ENCODE results near the gene AP5S1. TPM values are rescaled to one million over a fixed set of nuclear protein-coding genes. Genes with fewer than 3 reads are reported as not detected.

The AP5S1 gene
- total RNA-seq, 1 donor from 2014 or later: 11.1 TPM

- no peaks in the 10 kb centered on the region for H3K9me3 ChIP-seq
- peaks cover 42% of the 10 kb centered on the region for H3K4me1 ChIP-seq
- no peak for TF ChIP-seq CTCF (IDR thresholded peaks at IDR 0.05)
- H3K27me3 ChIP-seq (ENCODE audit: low read depth): peaks cover 7% of the 10 kb centered on the region
- intact Hi-C loops (cut with DNase I): no loop called here
- H3K36me3 ChIP-seq: peaks cover 4% of the 10 kb centered on the region
- ATAC-seq (no peak), DNase-seq (peak; percentile 32)
- no peak overlapping the region for H3K27ac ChIP-seq
- no peak overlapping the region for H3K4me3 ChIP-seq
Observed at GRCh38 chr20:3778976-3779375, 41.4 kb upstream of the AP5S1 start.

DNA sequence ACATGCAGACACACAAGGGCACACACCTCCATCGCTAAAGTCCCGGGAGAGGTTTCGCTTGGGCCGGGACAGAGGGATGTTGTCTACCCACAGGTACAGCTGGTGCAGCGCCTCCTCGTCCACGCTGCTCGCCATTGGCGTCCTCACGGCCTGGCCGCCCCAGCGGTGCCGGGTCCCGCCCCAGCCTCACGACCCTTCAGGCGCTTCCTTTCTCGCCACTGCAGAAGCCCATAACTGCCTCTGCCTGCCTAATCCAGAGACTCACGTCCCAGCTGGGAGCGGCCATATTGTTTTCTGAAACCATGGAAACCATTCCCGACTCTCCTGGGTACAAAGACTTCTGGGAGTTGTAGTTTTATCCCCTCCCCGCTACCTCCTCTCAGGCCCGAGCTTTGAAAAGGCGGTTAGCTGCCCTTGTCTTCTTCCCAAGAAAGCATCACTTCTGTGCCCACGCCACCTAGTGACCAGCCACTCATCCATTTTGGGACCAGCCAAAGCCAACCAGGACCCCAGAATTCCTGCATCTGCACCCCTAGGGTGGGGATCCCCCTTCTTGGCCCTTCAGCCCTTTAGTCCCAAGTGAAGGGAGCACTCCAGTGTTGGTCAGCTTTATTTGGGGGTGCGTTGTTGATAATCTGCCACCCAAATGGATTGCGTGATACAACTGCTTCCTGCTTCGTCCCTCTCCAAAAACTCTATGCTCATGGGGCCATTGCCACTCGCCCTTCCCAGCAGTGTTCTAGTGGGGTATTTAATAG, 39.0 kb upstream of the AP5S1 start, which contains the start of gene SPEF1:
Gene SPEF1, minus strand, starts transcription at position 296 of the 758 bp plus-strand sequence. Its CDS starts 161 bp downstream, at position 135.
- peak; percentile 36 for TF ChIP-seq CTCF (IDR thresholded peaks at IDR 0.05)
- Histone ChIP-seq H3K27me3 (ENCODE audit: low read depth) (peaks cover 7% of the 10 kb centered on the region), H3K4me3 (peak within 1 kb of the TSS; percentile 47), H3K4me1 (peaks cover 60% of the 10 kb centered on the region), H3K27ac (peak within 1 kb of the TSS; percentile 66), H3K9me3 (no peaks in the 10 kb centered on the region), H3K36me3 (peaks cover 13% of the 10 kb centered on the region)
- DNase-seq: peak; percentile 75
- ATAC-seq: peak; percentile 72 to 82
- intact Hi-C loops (cut with DNase I): no loop called here

DNA sequence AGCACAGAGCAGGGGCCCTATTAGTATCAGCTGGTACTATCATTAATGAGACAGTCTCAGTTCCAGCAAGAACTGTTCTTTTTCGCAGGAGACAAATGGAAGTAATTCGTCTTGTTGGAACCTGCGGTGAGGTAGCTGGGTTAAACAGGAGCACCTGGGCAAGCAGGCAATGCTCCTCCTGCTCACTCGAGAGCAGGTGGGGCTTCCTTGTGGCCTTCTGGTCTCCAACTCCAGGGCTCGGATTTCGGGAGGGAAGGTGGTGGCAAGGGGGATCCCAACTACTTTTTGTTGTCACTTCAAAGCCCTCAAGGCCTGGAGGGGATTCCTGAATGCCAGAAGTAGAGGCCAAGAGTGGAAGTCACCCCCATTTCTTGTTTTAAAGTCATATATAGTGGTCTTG, 37.8 kb upstream of the AP5S1 start:
- no peaks in the 10 kb centered on the region for H3K9me3 ChIP-seq
- H3K4me1 ChIP-seq: peaks cover 60% of the 10 kb centered on the region
- peaks cover 13% of the 10 kb centered on the region for H3K36me3 ChIP-seq
- TF ChIP-seq CTCF (IDR thresholded peaks at IDR 0.05): no peak
- H3K27me3 ChIP-seq (ENCODE audit: low read depth): peaks cover 7% of the 10 kb centered on the region
- DNase-seq (peak; percentile 30), ATAC-seq (no peak)
- H3K4me3 ChIP-seq: no peak overlapping the region
- intact Hi-C loops (cut with DNase I): no loop called here
- no peak overlapping the region for H3K27ac ChIP-seq

GRCh38 chr20:3783068-3783489, 37.3 kb upstream of the AP5S1 start:
- Histone ChIP-seq H3K27ac (peak overlapping the region; percentile 18), H3K4me3 (no peak overlapping the region), H3K4me1 (peaks cover 56% of the 10 kb centered on the region), H3K9me3 (no peaks in the 10 kb centered on the region), H3K27me3 (ENCODE audit: low read depth) (peaks cover 7% of the 10 kb centered on the region), H3K36me3 (peaks cover 13% of the 10 kb centered on the region)
- DNase-seq (peak; percentile 53), ATAC-seq (no peak)
- intact Hi-C loops (cut with DNase I): no loop called here
- TF ChIP-seq CTCF (IDR thresholded peaks at IDR 0.05): no peak

- H3K27ac ChIP-seq: peak overlapping the region; percentile 18
- H3K9me3 ChIP-seq: no peaks in the 10 kb centered on the region
- TF ChIP-seq CTCF (IDR thresholded peaks at IDR 0.05): no peak
- peaks cover 53% of the 10 kb centered on the region for H3K4me1 ChIP-seq
- H3K27me3 ChIP-seq (ENCODE audit: low read depth): peaks cover 3% of the 10 kb centered on the region
- ATAC-seq: no peak
- intact Hi-C loops (cut with DNase I): no loop called here
- peak overlapping the region; percentile 3 for H3K4me3 ChIP-seq
- H3K36me3 ChIP-seq: peaks cover 13% of the 10 kb centered on the region
- peak; percentile 28 for DNase-seq
Observed at GRCh38 chr20:3783511-3784195, 36.7 kb upstream of the AP5S1 start.

All from lower lobe of right lung (tissue), 2 donors.